K562 (cell line): ENCODE measurements around the gene MTERF4. TPM values are rescaled to one million over a fixed set of nuclear protein-coding genes. Genes with fewer than 3 reads are reported as not detected.

Source experiments
- MIER1 ChIP-seq: fragments of 450-650 bp; IDR thresholded peaks from 2 replicates; pipeline ENCODE4 v1.6.1; 2016; ENCODE audit warnings: antibody characterized with exemption, mild to moderate bottlenecking, low read depth
- POLR2B ChIP-seq: fragments of 450-650 bp; IDR thresholded peaks from 2 replicates; pipeline ENCODE4 v1.6.1; 2018; ENCODE audit warnings: low read depth; ENCODE audit not compliant: partially characterized antibody
- ZNF830 ChIP-seq: fragments of 250-450 bp; sonication (Bioruptor Pico); IDR thresholded peaks from 2 replicates; pipeline ENCODE4 v1.5.0; 2021; ENCODE audit warnings: mild to moderate bottlenecking
- polyA plus RNA-seq, 8 experiments: library from polyadenylated mRNA; depleted of rRNA in 4 of 8; stranded (reverse) in 5 of 8; unstranded in 3 of 8; fragments of >200 nt; fragmentation: Nextera tagmentation in 2 of 8; fragmentation: Illumina TruSeq in 1 of 8; extraction: Ambion mirVana in 2 of 8; extraction: Trizol in 1 of 8; gene quantifications; 2 replicates each; pipeline versions ENCODE4 v1.2.1 to v1.2.3, GENCODE V29; 2011 to 2014; ENCODE audit warnings: inconsistent platforms in 1 of 8, missing spikeins in 1 of 8
- total RNA-seq, 7 experiments: library from RNA; depleted of rRNA in 6 of 7; stranded (reverse); fragments of >200 nt in 6 of 7; fragmentation: Illumina TruSeq in 2 of 7; extraction: Trizol in 2 of 7; gene quantifications; 2 replicates each; pipeline versions ENCODE4 v1.2.1 to v1.2.3, GENCODE V29; 2011 to 2021; ENCODE audit warnings: low replicate concordance in 1 of 7
- TF ChIP-seq, protein P1 (sequence below): fragments of 450-650 bp; IDR thresholded peaks from 2 replicates; pipeline ENCODE4 v1.6.1; 2016; ENCODE audit warnings: low read depth
- TF ChIP-seq, protein P2 (sequence below): fragments of 450-650 bp; IDR thresholded peaks from 2 replicates; pipeline ENCODE4 v1.6.1; 2018; ENCODE audit not compliant: partially characterized antibody

MTERF4 gene
- total and polyA plus RNA-seq, 9 of the 15 experiments (the other 6 are each of a cell fraction or from before 2014, with no cell fraction given) = 15.3 to 29.6 (median 21.2) TPM

DNA sequence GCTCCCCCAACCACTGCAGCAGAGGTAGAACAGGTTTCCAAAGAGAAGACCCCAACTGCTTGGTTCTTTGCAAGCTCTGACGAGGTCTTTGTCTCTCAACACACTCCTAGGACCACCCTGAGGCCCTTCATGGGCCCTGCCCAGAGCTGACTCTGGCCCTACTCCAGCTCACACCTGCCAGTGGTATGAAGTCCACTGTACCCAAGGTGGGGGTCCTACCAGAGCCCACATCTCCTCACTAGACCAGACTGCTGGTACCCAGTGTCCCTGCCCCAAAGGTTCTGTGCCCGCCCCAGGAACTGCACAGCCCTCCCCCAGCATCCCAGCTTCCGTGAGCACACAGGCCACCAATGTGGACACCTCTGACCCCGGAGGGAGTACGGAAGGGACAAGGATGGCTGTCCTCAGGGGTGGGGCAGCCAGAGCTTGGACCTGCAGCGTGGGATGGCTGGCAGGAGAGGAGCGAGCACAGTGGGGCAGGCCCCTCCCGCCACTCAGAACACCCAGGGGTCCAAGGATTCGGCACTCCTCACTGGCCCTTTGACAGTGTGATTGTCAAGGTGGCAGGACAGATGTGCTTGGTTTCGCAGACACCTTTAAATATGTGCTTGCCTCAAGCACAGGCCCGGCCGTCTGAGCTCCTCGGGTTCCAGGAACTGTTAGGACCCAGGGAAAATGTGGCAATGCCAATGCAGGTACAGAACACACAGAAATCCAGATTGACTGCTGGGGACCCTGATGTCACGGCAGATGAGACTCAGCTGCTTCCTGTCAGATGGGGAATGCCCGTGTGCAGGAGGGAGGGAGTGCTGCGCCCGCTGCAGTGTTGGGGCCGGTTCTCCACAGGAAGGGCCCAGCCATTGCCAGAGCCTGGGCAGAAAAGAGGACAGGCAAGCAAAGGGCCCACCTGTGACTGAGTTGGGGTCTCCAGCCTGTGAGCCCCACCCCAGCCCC is 51.2 kb downstream of the MTERF4 start (continued):
- TF ChIP-seq, protein P1, sequence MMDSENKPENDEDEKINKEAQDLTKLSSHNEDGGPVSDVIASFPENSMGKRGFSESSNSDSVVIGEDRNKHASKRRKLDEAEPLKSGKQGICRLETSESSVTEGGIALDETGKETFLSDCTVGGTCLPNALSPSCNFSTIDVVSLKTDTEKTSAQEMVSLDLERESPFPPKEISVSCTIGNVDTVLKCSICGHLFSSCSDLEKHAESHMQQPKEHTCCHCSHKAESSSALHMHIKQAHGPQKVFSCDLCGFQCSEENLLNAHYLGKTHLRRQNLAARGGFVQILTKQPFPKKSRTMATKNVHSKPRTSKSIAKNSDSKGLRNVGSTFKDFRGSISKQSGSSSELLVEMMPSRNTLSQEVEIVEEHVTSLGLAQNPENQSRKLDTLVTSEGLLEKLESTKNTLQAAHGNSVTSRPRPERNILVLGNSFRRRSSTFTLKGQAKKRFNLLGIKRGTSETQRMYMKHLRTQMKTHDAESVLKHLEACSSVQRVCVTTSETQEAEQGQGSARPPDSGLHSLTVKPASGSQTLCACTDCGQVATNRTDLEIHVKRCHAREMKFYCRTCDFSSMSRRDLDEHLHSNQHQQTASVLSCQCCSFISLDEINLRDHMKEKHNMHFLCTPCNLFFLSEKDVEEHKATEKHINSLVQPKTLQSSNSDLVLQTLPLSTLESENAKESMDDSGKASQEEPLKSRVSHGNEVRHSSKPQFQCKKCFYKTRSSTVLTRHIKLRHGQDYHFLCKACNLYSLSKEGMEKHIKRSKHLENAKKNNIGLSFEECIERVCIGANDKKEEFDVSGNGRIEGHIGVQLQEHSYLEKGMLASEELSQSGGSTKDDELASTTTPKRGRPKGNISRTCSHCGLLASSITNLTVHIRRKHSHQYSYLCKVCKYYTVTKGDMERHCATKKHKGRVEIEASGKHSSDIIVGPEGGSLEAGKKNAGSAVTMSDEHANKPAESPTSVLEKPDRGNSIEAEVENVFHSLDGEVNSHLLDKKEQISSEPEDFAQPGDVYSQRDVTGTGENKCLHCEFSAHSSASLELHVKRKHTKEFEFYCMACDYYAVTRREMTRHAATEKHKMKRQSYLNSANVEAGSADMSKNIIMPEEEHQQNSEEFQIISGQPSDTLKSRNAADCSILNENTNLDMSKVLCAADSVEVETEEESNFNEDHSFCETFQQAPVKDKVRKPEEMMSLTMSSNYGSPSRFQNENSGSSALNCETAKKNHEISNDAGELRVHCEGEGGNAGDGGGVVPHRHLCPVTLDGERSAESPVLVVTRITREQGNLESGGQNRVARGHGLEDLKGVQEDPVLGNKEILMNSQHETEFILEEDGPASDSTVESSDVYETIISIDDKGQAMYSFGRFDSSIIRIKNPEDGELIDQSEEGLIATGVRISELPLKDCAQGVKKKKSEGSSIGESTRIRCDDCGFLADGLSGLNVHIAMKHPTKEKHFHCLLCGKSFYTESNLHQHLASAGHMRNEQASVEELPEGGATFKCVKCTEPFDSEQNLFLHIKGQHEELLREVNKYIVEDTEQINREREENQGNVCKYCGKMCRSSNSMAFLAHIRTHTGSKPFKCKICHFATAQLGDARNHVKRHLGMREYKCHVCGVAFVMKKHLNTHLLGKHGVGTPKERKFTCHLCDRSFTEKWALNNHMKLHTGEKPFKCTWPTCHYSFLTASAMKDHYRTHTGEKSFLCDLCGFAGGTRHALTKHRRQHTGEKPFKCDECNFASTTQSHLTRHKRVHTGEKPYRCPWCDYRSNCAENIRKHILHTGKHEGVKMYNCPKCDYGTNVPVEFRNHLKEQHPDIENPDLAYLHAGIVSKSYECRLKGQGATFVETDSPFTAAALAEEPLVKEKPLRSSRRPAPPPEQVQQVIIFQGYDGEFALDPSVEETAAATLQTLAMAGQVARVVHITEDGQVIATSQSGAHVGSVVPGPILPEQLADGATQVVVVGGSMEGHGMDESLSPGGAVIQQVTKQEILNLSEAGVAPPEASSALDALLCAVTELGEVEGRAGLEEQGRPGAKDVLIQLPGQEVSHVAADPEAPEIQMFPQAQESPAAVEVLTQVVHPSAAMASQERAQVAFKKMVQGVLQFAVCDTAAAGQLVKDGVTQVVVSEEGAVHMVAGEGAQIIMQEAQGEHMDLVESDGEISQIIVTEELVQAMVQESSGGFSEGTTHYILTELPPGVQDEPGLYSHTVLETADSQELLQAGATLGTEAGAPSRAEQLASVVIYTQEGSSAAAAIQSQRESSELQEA = no peak
- TF ChIP-seq ZNF830 (CRISPR knock-in tag) = no peak
- TF ChIP-seq, protein P2, sequence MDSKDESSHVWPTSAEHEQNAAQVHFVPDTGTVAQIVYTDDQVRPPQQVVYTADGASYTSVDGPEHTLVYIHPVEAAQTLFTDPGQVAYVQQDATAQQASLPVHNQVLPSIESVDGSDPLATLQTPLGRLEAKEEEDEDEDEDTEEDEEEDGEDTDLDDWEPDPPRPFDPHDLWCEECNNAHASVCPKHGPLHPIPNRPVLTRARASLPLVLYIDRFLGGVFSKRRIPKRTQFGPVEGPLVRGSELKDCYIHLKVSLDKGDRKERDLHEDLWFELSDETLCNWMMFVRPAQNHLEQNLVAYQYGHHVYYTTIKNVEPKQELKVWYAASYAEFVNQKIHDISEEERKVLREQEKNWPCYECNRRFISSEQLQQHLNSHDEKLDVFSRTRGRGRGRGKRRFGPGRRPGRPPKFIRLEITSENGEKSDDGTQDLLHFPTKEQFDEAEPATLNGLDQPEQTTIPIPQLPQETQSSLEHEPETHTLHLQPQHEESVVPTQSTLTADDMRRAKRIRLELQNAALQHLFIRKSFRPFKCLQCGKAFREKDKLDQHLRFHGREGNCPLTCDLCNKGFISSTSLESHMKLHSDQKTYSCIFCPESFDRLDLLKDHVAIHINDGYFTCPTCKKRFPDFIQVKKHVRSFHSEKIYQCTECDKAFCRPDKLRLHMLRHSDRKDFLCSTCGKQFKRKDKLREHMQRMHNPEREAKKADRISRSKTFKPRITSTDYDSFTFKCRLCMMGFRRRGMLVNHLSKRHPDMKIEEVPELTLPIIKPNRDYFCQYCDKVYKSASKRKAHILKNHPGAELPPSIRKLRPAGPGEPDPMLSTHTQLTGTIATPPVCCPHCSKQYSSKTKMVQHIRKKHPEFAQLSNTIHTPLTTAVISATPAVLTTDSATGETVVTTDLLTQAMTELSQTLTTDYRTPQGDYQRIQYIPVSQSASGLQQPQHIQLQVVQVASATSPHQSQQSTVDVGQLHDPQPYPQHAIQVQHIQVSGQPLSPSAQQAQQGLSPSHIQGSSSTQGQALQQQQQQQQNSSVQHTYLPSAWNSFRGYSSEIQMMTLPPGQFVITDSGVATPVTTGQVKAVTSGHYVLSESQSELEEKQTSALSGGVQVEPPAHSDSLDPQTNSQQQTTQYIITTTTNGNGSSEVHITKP = no peak
- no peak for TF ChIP-seq POLR2B
- no peak for TF ChIP-seq MIER1
